SHP77 treated with DMSO at 0.1 percent for 48 hours (cell line): ENCODE data around the gene BRI3.
"Not testable (repeated sequence)": the region's sequence is repeated elsewhere in the genome, so short reads cannot be mapped to it uniquely, and the experiment has no call there.

Experiments
- DNase-seq: peaks from one replicate; lab custom pipeline; 2025; lab: John Stamatoyannopoulos, UW

BRI3 gene

GRCh38 chr7:98314469-98314868 lies 33.0 kb downstream of the BRI3 start:
- no peak for DNase-seq

GRCh38 chr7:98315318-98315993 lies 34.0 kb downstream of the BRI3 start:
- DNase-seq, result no peak

- not testable (repeated sequence) for DNase-seq
Observed at GRCh38 chr7:98315994-98316527, 34.6 kb downstream of the BRI3 start.

- no peak for DNase-seq
Observed at GRCh38 chr7:98317366-98318040, 36.0 kb downstream of the BRI3 start.

GRCh38 chr7:98319176-98319575 lies 37.7 kb downstream of the BRI3 start:
- no peak for DNase-seq

- DNase-seq, result no peak
Observed at GRCh38 chr7:98321301-98321700, 39.8 kb downstream of the BRI3 start.

- DNase-seq, result no peak
Observed at GRCh38 chr7:98322331-98323270, 41.1 kb downstream of the BRI3 start.

- no peak for DNase-seq
Observed at GRCh38 chr7:98323597-98324322, 42.3 kb downstream of the BRI3 start.

- no peak for DNase-seq
Observed at GRCh38 chr7:98324782-98325181, 43.3 kb downstream of the BRI3 start.

GRCh38 chr7:98329100-98329790 lies 47.8 kb downstream of the BRI3 start:
- no peak for DNase-seq

GRCh38 chr7:98329791-98330373 lies 48.4 kb downstream of the BRI3 start:
- no peak for DNase-seq

- DNase-seq, result no peak
Observed at GRCh38 chr7:98330926-98331529, 49.5 kb downstream of the BRI3 start.

GRCh38 chr7:98334081-98334480 lies 52.6 kb downstream of the BRI3 start:
- DNase-seq, result no peak

GRCh38 chr7:98335411-98335977 lies 54.0 kb downstream of the BRI3 start:
- no peak for DNase-seq

- no peak for DNase-seq
Observed at GRCh38 chr7:98338441-98338840, 57.0 kb downstream of the BRI3 start.

GRCh38 chr7:98339043-98339442 lies 57.6 kb downstream of the BRI3 start:
- no peak for DNase-seq

- DNase-seq, result no peak
Observed at GRCh38 chr7:98341106-98341505, 59.6 kb downstream of the BRI3 start.
